Activated CD4-positive, alpha-beta T cell treated with anti-CD3 and anti-CD28 coated beads for 24 hours (primary cell): Measurements from ENCODE around the gene ARHGAP35.
"Not testable (repeated sequence)": the region's sequence is repeated elsewhere in the genome, so short reads cannot be mapped to it uniquely, and the experiment has no call there.

Experiments used
- DNase-seq, 2 donors: peaks; one replicate each; pipeline ENCODE4 v3.0.0-alpha.2; 2020; ENCODE audit warnings: low read depth in 2 of 2

The ARHGAP35 gene

GRCh38 chr19:46860846-46861690, at the start of gene ARHGAP35:
Gene ARHGAP35 (plus strand): TSS chr19:46860997. CDS start chr19:46918676, 57,679 bp downstream.
- DNase-seq: peak in 1 of 2 donors; percentile 68

GRCh38 chr19:46812977-46813838, 47.6 kb upstream of the ARHGAP35 start:
- no peak for DNase-seq

GRCh38 chr19:46813839-46814358, 46.9 kb upstream of the ARHGAP35 start:
- DNase-seq: no peak

- DNase-seq: no peak
These were observed 44.8 kb upstream of the ARHGAP35 start for GRCh38 chr19:46815833-46816627.

GRCh38 chr19:46818812-46819211, 42.0 kb upstream of the ARHGAP35 start:
- DNase-seq: no peak

- peak; percentile 17 to 44 for DNase-seq
These were observed 39.0 kb upstream of the ARHGAP35 start for GRCh38 chr19:46821512-46822409.

- DNase-seq: not testable (repeated sequence)
These were observed 38.4 kb upstream of the ARHGAP35 start for GRCh38 chr19:46822410-46822787.

- no peak for DNase-seq
These were observed 37.7 kb upstream of the ARHGAP35 start for GRCh38 chr19:46823049-46823448.

- no peak for DNase-seq
These were observed 35.7 kb upstream of the ARHGAP35 start for GRCh38 chr19:46824890-46825730.

GRCh38 chr19:46825731-46826055, 35.1 kb upstream of the ARHGAP35 start:
- DNase-seq: no peak

- peak; percentile 37 to 41 for DNase-seq
These were observed 32.3 kb upstream of the ARHGAP35 start for GRCh38 chr19:46828484-46828883.

GRCh38 chr19:46830864-46831263, 29.9 kb upstream of the ARHGAP35 start:
- DNase-seq: no peak

- no peak for DNase-seq
These were observed 26.7 kb upstream of the ARHGAP35 start for GRCh38 chr19:46834121-46834520.

- DNase-seq: no peak
These were observed 25.8 kb upstream of the ARHGAP35 start for GRCh38 chr19:46834984-46835383.

- DNase-seq: no peak
These were observed 22.6 kb upstream of the ARHGAP35 start for GRCh38 chr19:46838160-46838559.

- no peak for DNase-seq
These were observed 20.9 kb upstream of the ARHGAP35 start for GRCh38 chr19:46839752-46840497.

GRCh38 chr19:46840498-46840942, 20.3 kb upstream of the ARHGAP35 start:
- no peak for DNase-seq

- no peak for DNase-seq
These were observed 19.2 kb upstream of the ARHGAP35 start for GRCh38 chr19:46841458-46842083.
